Measurements from ENCODE around the gene NPLOC4.
A peak's percentile ranks its signal among the peaks of the same experiment; 100 is the strongest.

DNA sequence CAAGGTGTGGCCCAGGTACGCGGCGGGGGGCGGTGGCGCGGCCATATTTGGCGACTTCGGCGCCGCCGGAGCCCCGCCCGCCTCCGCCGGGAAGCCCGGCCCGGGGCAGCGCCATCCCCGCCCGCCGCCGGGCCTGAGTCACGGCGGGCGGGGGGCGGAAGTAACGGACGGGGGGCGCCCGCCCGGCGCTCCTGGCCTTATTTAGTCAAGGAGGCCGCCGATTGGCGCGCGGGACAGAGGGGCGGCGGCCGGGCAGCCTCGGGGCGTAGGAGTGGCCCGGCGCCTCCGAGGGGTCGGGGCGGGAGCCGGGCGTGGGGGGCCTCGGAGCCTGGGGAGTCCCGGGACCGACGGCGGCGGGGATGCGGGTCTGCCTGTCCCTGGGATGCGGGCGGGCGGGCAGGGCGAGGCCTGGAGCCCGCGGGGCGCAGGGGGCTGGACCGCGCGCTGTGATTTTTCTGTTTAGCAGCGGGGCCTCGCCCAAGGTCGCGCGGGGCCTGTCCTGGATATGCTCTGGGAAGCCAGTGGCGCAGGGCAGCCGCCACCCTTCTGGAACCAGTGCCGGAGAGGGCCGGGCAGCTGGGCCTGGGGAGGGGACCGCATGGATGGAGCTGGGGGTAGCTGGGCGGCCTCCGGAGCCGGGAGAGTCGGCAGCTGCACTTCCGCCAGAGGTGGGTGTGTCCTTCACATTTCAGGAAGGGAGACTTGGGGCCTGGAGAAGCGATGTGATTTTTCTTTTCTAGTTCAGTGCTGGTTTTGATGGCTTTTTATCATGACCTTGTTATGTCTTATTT, 122.0 kb downstream of the NPLOC4 start:
- TF ChIP-seq, protein P1, sequence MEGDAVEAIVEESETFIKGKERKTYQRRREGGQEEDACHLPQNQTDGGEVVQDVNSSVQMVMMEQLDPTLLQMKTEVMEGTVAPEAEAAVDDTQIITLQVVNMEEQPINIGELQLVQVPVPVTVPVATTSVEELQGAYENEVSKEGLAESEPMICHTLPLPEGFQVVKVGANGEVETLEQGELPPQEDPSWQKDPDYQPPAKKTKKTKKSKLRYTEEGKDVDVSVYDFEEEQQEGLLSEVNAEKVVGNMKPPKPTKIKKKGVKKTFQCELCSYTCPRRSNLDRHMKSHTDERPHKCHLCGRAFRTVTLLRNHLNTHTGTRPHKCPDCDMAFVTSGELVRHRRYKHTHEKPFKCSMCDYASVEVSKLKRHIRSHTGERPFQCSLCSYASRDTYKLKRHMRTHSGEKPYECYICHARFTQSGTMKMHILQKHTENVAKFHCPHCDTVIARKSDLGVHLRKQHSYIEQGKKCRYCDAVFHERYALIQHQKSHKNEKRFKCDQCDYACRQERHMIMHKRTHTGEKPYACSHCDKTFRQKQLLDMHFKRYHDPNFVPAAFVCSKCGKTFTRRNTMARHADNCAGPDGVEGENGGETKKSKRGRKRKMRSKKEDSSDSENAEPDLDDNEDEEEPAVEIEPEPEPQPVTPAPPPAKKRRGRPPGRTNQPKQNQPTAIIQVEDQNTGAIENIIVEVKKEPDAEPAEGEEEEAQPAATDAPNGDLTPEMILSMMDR (IDR thresholded peaks at IDR 0.05) = no peak
- TF ChIP-seq POLR2A (IDR thresholded peaks at IDR 0.05) = peak in 3 of 4 donors; percentile 18 to 83 (median 52)
- TF ChIP-seq POLR2AphosphoS5 (IDR thresholded peaks at IDR 0.05) = peak in 1 of 2 donors; percentile 6
